GM10266 (cell line): ENCODE results near the gene MAP3K14.

ENCODE experiments used
- DNase-seq: peaks from one replicate; pipeline ENCODE4 v3.0.0; 2012; ENCODE audit errors: extremely low spot score
- TF ChIP-seq, protein P1 (sequence below): IDR thresholded peaks from 2 replicates; pipeline ENCODE4 v1.5.1; 2012; ENCODE audit warnings: mild to moderate bottlenecking, low read depth; ENCODE audit not compliant: control insufficient read depth, insufficient read depth; ENCODE audit errors: missing control alignments

MAP3K14 gene

DNA sequence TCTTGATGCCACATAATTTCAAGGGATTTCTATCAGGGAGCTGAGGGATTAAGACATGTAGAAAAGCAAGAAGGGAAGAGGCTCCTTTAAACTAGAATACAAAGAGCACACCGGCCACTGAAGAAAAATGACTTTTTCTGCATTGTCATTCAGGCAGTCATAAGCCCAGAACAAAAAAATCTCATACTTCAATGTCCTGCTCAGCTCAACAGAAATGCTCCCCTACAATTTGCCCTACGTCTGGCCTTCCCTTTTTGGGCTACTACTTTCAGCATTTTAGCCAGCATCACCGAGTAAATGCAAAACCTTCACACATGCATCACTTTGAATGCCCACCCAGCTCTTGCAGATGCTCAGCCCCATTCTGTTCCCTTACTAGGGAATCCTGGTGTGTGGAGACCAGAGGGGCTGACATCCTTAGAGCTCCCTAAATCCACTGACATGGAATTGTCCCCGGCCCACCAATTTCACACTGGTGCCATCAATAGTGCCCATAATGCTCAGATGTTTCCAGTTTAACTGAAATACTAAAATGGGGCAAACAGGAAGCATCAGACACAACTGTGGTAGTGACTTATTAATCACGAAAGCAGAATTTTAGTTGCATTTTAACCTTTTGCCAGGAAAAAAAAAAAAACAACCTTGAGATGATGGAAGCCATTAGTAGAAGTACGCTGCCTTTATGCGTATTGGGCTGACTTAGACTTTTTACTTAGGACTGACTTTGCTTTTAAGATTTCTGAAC lies 2.7 kb downstream of the MAP3K14 start:
- DNase-seq, result no peak
- TF ChIP-seq, protein P1, sequence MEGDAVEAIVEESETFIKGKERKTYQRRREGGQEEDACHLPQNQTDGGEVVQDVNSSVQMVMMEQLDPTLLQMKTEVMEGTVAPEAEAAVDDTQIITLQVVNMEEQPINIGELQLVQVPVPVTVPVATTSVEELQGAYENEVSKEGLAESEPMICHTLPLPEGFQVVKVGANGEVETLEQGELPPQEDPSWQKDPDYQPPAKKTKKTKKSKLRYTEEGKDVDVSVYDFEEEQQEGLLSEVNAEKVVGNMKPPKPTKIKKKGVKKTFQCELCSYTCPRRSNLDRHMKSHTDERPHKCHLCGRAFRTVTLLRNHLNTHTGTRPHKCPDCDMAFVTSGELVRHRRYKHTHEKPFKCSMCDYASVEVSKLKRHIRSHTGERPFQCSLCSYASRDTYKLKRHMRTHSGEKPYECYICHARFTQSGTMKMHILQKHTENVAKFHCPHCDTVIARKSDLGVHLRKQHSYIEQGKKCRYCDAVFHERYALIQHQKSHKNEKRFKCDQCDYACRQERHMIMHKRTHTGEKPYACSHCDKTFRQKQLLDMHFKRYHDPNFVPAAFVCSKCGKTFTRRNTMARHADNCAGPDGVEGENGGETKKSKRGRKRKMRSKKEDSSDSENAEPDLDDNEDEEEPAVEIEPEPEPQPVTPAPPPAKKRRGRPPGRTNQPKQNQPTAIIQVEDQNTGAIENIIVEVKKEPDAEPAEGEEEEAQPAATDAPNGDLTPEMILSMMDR, result no peak

DNA sequence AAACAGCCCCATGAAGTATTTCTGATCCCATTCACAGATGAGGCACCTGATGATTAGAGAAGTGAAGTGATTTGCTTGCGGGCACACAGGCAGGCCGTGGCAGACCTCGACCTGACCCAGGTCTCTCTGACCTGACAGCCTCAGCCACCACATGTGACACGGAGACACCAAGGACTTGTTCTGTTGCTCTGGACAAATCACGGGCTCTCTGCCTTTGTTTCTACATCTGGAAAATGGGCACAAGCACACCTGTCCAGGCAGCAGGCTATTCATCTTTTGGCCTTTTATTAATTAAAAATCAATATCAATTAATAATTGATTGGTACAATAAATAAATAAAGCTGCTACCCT lies 3.4 kb downstream of the MAP3K14 start:
- no peak for DNase-seq
- TF ChIP-seq, protein P1, result no peak

DNA sequence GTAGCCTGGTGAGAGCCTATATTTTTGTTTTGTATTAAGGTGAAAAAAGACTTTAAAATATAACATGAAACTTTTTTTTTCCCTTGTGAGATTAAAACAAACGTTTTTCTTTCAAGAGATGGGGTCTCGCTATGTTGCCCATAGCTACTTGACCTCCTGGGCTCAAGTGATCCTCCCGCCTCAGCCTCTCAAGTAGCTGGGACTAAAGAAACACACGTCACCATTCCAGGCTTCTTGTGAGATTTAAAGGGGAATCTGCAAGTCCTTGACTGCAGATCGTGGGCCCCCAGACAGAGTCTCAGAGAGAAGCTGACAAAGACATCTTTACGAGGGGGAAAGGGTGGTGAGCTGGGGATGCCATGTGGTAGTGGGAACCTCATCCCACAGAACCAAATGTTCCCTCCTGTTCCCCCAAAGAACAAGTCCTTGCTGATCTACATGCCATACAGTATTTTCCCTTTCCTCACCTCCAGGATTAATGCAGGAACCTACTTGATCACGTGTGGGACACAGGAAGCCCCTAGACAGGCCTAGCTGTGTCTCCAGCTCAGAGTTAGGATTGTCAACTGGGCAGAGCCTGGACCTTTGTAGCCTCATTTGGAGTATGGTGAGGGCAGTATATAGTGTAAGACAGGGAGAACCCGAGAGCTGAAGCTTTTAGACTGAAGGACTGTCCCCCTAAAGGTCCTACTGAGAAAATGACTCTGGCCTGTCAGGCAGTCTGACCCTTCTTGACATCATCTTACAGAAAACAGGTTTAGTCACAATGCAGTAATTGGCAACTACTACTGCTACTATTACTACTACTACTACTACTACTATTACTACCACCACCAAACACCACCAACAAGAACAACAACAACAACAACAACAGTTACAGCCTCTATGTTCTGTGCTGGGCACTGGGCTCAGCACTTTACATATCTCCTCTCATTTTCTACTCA lies 4.1 kb downstream of the MAP3K14 start:
- TF ChIP-seq, protein P1, result no peak
- DNase-seq, result no peak

DNA sequence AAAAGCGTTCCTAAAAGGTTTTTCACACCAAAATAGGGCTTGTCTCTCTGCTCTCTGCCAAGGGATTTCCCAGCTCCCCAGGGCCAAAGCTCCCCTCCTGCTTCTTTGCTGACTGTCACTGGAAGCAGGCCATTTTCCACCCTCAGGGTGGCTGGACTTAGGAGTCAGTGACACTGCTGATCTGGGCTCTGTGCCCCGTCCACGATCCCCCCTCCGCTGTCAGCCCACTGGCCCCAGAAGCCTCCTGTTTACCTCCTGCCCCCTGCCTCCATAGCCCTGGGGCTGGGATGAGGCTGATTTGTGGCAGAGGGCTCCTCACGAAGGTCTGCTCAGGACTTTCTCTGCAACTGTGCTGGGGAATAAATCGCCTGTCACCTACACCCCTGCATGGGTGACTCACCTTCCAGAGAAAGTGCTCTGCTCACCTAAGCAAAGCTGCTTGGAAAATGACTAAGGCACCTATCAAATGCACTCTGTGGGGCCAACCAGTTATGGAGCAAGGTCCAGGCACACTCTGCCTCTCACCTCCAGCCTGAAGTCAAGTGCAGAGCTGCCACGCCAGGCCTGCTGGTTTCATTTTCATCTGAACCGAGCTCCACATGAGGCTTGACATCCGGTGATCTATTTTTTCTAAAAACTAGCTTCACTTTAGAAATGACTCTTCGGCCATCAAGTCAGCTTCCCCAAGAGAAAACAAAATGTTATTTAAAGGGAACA lies 4.9 kb downstream of the MAP3K14 start:
- DNase-seq, result peak; percentile 76
- TF ChIP-seq, protein P1, result no peak

DNA sequence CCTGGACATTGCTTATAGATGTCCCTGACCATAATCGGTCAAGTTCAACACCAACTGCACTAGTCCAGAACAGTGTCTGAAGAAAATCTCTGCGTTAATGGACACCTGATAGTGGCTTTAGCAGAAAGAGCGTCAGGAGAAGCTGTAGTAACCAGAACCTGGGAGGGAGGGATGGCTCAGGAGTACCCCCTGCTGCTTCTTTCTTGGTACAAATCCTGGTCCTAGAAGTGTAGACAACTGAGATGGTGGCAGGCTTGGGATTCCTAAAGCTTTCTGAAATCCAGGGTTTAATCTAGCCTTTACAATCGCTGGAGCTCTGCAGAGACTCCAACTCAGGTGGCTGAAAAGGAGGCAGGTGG lies 5.4 kb downstream of the MAP3K14 start:
- DNase-seq, result no peak
- TF ChIP-seq, protein P1, result no peak

DNA sequence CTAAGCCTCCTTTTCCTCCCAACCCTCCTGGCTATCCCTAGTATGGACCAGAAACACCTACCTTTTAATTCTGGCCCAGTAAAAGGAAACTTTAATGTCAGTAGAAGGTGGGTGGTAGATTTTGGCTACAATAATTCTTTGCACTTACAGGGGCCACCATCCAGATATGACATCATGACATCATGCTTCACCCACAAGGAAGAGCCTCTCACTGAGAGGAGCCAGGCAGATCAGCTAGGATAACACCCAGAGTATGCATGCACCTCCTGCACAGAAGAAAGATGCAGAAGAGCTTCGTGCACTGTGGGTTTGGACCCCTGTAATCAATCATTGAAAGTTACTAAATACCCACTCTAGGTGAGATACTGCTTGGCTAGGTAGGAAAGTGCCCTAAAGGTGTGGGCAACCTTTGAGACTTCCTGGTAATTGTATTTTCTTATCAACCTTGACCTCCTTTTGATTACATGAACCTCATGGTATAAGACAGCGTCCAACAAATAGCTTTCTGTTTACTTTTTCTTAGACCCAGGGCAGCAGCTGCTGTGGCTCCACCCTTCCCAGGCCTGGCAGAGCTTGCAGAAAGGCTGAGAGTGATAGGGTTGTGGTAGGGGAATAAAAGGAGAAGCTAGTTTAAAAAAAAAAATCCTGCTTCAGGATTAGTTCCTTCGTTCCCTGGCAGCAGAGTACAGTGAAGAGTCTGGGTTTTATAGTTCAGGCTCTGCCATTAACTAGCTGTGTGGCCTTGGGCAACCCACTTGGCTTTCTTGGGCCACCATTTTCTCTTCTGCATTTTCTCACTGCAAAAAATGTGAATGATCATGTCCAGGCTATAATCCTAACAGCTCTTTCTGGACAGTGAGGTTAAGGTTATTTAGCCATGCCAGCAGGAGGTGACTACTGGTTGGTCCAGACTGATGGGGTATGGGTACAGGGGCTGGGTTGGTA lies 6.2 kb downstream of the MAP3K14 start:
- DNase-seq, result no peak
- TF ChIP-seq, protein P1, result no peak
